ENCODE results near the gene C5orf24.
"Not testable (repeated sequence)": the region's sequence is repeated elsewhere in the genome, so short reads cannot be mapped to it uniquely, and the experiment has no call there.

The C5orf24 gene
- total RNA-seq, result 37.4 to 55.5 (median 38.2) reads per million in 3 experiments

DNA sequence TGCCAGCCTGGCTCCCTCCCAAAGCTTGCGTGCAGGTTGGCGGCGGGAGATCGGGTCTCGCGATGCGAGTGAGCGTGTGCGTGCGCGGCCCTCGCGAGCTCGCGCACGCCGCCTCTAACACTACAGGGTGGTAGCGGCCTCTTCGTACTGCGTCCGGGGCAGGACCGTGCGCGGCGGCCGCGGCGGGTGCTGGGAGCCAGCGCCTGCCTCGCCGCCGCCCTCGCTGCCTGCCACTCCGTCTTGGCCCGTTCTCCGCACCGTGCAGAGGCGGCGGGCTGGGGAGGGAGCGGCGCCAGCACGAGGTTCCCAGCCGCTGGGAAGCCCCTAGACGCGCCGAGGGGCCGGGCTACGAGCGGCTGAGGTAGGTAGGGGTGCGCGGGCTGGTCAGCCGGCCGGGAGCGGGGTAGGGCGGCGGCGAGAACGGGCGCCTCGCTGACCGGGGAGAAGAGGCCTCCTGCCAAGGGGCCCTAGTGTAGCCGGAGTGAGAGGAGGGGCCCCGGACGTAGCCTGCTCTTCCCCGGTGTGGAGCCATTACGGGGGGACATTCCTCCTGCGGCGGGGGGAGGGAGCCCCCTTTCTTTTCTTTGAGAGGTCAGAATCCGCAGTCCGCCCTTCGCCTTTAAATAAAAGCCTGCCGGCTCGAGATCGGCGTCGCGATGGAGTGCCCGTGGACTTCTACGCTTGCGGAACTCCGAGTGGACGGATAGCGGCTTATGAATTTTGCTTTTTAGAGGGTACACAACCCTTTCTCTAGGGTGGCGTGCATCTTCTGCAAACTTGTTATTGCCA, at the start of gene C5orf24:
C5orf24 (plus strand) TSS at position 117 of the 789 bp plus-strand sequence. CDS start 8,933 bp downstream, outside the sequence.
- DNase-seq, result peak; percentile 91

DNA sequence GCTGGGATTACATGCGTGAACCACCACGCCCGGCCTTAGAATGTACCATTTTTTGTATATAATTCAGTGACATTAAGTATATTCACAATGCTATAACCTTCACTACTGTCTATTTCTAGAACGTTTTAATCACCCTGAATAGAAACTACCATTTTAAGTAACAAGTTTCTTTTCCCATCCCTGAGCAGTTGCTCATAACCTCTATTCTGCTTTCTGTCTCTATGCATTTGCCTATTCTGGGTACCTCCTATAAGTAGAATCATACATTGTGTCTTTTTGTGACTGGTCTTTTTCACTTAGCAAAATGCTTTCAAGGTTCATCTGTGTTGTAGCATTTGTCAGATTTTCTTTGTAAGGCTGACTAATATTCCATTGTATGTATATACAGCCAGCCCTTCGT, 47.3 kb upstream of the C5orf24 start:
- no peak for DNase-seq

- DNase-seq, result no peak
Observed at GRCh38 chr5:134803821-134804220, 41.9 kb upstream of the C5orf24 start.

- no peak for DNase-seq
Observed at GRCh38 chr5:134813407-134813806, 32.4 kb upstream of the C5orf24 start.

DNA sequence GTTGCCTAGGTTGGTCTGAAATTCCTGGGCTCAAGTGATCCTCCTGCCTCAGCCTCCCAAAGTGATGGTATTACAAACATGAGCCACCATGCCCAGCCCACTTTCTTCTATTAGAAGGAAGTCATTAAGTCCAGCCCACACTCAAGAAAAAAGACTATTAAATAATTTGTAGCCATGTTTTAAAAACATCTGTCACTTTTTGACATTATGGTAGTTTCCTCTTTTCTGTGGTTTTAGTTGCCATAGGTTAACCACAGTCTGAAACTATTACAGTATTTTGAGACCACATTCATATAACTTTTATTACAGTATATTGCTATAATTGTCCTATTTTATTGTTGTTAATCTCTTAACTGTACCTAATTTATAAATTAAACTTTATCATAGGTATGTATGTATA, 31.9 kb upstream of the C5orf24 start:
- no peak for DNase-seq

DNA sequence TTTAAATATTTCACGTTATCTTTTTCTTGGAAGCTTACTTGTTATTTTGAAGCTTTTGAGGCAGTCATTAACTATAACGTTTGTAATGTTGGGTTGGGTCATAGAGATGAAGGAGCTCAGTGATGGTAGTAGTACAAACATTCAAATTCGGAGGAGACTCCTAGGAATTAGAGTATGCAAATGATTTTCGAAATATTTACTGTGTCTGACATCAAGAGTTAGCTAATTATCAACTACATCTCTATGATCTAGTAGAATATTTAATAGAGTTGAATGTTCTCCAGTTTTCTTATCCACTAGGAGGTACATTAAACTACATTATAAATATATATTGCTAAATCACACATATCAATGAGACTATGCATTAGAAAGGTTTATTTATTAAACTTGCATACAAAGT, 28.8 kb upstream of the C5orf24 start:
- DNase-seq, result no peak

DNA sequence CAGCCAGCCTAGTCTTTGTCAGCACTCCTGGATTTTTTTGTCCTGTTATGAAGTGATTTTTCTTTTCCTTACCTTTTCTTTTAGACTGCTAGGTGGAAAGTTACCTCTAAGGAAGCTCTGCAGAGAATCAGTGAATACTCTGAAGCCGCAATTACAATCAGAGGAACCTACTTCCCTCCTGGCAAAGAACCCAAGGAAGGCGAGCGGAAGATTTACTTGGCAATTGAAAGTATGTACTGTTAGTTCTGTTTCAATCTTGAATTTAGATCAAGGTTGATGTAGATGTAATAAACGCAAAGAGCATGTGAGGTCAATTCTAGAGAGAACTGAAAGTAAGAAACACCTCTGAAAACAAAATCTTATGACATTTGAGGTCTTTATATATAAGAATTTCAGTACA, 27.0 kb upstream of the C5orf24 start:
- DNase-seq, result no peak

- DNase-seq, result no peak
Observed at GRCh38 chr5:134819407-134819963, 26.3 kb upstream of the C5orf24 start.

- no peak for DNase-seq
Observed at GRCh38 chr5:134821841-134822240, 23.9 kb upstream of the C5orf24 start.

DNA sequence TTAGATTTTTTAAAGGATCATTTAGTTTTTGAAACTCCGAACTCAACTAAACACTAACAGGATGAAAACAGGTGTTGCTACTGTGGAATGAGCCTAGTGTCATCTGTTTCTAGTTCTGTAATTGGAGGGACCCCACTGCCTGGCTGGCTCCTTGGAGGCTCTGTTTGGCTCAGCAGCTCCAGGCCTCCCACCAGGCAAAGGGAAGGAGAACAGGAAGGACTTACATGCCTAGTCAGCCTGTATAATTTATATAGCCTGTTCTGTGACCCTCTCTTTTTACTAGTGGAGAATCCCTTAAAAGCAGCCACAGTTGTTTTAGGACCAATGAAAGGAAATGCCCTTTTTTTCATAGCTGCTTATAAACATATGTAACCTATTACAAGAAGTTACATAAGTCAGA, 21.1 kb upstream of the C5orf24 start:
- no peak for DNase-seq

DNA sequence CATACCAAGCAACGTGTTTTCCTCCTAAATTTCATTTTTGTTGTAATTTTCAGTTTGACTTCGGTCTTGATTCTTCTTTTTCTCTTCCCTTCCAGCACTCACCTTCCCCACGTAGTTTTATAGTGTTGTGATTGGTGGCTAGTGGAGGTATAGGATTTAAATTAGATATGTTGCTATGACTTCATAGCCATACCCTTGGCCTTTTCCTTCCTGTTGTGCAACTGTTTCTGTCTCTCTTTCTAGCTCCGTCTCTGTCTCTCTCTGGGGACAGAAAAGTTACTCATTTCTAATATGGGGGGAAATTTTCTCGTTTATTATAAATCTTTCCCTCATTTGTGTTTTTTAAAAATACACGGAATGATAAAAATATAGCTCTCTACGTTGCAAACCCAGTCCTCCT, 20.6 kb upstream of the C5orf24 start:
- no peak for DNase-seq

DNA sequence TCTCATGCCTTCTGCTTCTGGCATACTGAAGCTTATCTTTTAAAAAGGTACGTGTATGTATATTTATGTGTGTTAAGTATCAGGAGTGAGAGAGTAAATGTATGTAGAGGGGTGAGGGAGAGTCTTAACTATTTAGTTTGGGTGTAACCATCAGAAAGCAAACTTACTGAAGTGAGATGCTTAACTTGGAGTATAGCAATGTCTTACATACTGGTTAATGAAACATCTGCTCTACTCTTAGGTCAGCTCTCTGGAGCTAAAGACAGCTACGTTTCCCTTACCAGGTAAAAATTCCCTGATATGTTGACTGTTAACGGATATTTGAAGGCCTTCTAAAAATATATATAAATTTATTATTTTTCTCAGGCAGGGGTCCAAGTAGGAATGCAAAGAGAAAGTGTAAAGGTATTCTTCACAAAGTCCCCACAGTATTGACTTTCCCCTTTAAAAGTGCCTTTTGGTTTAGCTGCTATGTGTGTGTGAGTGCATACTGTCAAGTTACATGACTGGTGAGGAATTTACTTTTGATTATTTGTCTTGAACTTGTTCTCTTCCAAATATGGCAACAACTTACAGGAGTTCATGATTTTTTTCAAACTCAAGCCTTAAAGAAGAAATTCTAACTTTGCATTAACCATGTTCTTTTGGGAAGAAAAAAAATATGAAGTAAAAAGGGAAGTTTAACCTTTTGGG, 12.3 kb upstream of the C5orf24 start:
- no peak for DNase-seq

GRCh38 chr5:134835623-134836022, 10.1 kb upstream of the C5orf24 start:
- no peak for DNase-seq

- DNase-seq, result no peak
Observed at GRCh38 chr5:134837530-134838181, 8.1 kb upstream of the C5orf24 start.

- not testable (repeated sequence) for DNase-seq
Observed at GRCh38 chr5:134838361-134838760, 7.4 kb upstream of the C5orf24 start.

- DNase-seq, result no peak
Observed at GRCh38 chr5:134840811-134841210, 5.0 kb upstream of the C5orf24 start.

DNA sequence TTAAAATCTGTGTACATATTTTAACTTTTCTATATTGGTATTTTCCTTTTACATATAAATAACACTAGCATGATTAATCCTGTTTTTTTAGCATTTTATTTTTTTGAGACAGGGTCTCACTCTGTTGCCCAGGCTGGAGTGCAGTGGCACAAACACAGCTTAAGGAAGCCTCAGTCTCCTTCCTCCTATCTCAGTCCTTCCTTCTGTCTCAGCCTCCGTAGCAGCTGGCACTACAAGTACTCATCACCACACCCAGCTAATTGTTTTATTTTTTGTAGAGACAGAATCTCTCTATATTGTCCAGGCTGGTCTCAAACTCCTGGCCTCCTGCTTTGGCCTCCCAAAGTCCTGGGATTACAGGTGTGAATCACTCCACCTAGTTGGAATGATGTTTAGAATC, 1.5 kb upstream of the C5orf24 start:
- no peak for DNase-seq

- DNase-seq, result no peak
Observed at GRCh38 chr5:134845335-134845851, 375 bp upstream of the C5orf24 start.

DNA sequence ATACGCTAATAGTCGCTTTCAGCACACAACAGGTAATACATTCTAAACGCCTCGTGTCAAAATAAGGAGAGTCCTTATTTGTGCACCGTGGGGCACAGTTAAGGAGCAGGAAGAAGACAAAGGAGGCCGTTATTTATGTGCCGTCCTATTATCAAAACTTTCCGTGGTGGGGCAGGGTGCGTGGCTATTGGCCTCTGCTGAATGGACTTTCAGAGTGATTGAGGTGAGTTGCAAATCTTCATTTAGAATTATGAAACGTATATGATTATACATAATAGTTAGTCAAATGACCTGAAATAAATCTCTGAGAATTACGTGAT, 833 bp downstream of the C5orf24 start:
- DNase-seq, result no peak

- not testable (repeated sequence) for DNase-seq
Observed at GRCh38 chr5:134849434-134849933, 3.7 kb downstream of the C5orf24 start.

DNA sequence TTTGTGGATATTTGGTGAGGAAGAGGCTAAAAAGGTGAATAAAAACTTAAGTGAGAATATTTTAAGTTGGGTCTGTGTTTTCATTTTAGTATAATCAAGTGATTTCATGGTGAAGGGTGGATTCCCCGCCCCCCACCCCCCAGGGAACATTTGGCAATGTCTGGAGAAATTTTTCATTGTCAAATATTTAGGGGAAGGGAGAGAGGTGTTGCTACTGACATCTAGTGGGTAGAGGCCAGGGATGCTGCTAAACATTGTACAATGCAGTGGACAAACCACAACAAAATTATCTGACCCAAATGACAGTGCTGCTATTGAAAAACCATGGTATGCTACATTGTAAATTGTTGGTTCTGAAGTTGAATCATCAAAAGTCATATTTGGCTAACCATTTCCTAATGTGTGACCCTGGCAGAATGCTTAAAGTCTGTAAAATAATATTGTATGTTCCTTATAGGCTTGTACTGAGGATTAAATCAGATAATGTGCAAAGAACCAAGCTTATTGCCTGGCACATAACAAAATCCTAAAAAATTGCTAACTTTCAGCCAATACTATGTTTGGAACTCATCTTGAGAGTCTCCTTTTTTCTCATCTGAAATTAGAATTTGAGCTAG, 5.6 kb downstream of the C5orf24 start:
- no peak for DNase-seq

DNA sequence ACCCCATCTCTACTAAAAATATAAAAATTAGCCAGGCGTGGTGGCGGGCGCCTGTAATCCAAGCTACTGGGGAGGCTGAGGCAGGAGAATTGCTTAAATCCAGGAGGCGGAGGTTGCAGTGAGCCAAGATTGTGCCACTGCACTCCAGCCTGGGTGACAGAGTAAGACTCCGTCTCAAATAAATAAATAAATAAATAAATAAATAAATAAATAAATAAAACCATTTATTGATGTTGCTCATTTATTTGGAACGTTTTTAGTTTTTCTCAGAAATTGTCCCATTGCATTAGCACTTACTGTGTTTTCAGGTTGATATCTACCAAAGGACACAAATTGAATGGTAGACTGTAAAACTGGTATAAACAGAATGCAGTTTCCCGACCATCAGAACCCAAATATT, 10.7 kb downstream of the C5orf24 start:
- not testable (repeated sequence) for DNase-seq

DNA sequence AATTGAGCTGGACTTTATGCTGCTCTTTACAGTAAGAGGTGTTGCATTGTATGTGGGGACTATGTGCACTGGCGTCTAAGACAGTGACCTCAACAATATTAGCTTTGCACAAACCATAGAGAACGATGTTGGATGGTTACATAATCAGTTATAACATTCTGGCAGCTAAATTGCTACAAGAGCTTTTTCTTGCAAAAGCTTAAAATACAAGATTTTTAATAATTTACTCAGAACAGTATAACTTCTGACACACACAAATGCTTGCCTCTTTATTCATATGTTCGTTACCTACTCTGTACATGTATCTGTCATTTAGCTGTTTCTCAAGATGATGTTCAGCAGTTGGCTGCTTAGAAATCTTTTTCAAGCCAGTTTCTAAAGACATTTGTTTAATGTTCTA, 11.6 kb downstream of the C5orf24 start:
- no peak for DNase-seq
